PFSK-1 (cell line): ENCODE data around the gene ABHD14A.

Experiments
- POLR2AphosphoS5 ChIP-seq: IDR thresholded peaks from 2 replicates; pipeline ENCODE4 v1.6.1; 2012; ENCODE audit warnings: low read depth, mild to moderate bottlenecking, control low read depth, low read length, moderate library complexity
- REST ChIP-seq, 2 experiments: IDR thresholded peaks; 2 replicates each; pipeline versions ENCODE4 v1.6.1 to v1.8.0; 2011 to 2012; ENCODE audit warnings: low read depth in 2 of 2, low read length in 2 of 2, control low read depth in 1 of 2, inconsistent platforms in 1 of 2, mild to moderate bottlenecking in 1 of 2, moderate library complexity in 1 of 2; ENCODE audit not compliant: insufficient read depth in 1 of 2
- TAF1 ChIP-seq: IDR thresholded peaks from 2 replicates; pipeline ENCODE4 v1.6.1; 2012; ENCODE audit warnings: low read length, control low read depth, borderline replicate concordance; ENCODE audit not compliant: insufficient read depth

- TF ChIP-seq REST (IDR thresholded peaks at IDR 0.05; ENCODE audit: insufficient read depth in 1 of 2, low read depth in 2 of 2, low read length in 2 of 2) (no peak), TAF1 (no peak), POLR2AphosphoS5 (no peak)
Measured at GRCh38 chr3:51954713-51955112, 20.2 kb upstream of the ABHD14A start.
